HUDEP-2 (cell line): ENCODE results near the gene COL4A4.
"Not testable (repeated sequence)": the region's sequence is repeated elsewhere in the genome, so short reads cannot be mapped to it uniquely, and the experiment has no call there.

Experiments
- DNase-seq, 76 experiments: peaks; one replicate each; lab custom pipeline; 2025; ENCODE audit not compliant: unreplicated experiment in 76 of 76; lab: John Stamatoyannopoulos, UW

The COL4A4 gene

DNA sequence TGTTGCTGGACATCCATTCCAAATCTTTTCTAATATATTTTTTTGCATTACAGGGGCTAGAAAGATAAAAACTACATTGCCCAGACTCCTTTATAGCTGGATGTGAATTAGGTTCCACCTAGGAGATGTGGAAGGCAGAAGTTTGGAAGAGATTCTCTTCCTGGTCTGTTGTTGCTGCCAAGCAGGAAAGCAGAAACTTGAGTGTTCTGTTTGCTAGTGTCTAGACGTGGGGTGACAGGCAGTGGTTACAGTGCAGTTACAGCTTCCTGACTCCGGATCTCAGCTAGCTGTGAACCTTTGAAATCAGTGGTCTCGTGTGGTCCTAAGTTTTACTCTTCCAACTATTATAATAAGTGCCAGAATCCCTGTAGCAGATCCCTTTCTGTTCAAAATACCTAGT is 46.2 kb downstream of the COL4A4 start:
- no peak for DNase-seq

DNA sequence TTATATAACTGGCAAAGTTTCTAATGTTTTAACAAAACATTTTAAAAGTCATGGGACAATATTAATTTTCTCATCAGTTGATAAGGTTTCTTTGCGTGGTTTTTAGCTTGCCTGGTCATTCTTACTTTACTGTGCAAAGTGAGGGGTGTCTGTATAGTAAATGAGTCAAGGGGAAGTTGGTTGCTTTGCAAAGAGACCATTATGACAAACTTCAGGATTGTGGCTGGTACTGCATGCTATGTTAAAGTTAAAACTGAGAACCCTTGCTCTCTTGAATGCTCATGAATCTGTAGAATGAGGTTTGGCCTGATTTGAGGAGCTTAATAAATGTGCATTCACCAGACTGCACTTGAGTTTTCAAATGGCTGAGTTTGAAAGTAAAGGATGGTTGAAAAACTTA is 47.0 kb downstream of the COL4A4 start:
- DNase-seq: no peak

DNA sequence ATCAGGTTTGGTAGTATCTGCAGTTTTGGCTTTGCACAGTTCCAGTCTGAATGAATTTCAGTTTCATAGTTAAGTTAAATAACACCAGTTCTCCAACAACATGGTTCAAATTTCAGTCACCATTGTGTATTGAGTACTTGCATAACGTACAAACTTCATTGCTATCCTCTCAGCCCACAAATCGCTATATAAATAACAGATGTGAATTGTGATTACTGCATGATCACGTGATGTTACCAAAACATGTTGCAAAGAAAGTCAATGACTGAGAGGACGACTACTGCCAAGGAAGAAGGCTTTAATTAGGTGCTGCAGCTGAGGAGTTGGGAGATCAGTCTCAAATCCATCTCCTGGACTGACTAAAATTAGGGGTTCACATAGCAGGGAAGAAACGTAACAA is 48.2 kb downstream of the COL4A4 start:
- DNase-seq: no peak

DNA sequence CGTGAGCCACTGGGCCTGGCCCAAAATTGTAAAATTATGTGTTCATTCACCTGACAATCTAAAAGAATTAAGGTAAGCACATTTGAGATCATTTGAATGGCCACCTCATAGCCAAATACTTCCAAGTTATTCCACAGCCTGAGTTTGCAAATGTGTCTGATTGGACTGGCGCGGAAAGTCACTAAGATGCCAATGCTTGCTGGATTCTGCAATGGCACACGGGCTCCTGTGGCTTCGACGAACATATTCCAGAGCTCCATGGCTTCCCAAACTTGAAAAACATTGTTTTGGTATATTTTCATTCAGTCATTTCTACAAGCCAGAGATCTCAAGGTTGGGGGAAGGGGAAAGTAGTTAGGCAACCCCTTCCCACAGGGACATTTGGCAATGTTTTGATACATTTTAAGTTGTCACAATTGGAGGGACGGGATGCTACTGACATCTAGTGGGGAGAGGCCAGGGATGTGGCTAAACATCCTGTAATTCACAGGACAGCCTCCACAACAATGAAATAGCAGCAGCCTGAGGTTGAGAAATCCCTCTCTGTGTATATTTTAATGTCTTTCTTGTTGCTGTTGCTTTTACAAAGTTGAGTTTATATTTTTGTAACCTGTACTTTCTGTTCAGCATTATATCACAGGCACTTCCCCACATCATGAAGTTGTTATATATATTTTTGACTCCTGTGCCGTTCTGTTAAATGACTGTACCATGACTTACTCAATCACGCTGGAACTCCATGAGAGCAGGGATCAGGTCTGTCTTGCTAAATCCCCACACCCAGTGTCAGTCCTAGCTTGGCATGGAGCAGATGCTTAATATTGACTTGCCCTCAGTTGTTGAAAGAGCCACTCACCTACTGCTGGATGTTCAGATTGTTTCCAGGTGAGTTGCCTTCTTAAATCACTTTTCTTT is 56.9 kb downstream of the COL4A4 start:
- peak in 30 of 76 experiments; percentile 1 to 53 (median 19) for DNase-seq

GRCh38 chr2:227103583-227103982 is 60.4 kb downstream of the COL4A4 start:
- no peak for DNase-seq

DNA sequence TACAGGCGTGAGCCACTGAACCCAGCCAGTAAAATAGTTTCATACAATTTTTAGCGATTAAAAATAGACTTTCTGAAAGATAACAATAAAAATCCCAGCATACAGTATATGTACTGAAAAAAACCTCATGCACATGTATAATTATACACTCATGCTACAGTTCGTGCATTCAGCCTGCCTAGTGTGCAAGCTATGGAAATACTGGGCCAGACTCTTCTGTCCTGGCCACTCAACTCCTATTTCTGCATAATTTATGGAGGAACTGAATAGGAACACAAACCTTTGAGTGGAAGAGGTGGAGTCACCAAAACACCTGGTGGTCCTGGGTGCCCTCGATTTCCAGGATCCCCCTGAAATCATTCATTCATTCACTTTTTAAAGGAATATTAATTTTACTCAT is 64.7 kb downstream of the COL4A4 start:
- no peak for DNase-seq

DNA sequence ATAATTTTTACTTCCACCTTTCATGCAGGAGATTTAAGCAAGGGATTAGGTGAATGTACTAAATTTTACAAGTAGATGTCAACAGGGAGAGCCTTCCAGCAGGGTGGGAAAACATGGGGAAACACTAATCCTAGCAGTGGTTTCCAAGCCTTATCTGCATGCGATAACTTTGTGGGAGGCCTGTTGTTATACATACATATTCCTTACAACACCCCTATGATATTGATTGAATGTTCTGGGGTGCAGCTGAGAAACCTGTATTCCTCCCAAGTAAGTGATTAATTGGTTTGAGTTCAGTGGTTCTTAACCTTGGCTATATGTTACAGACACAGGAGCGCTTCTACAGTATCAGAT is 65.9 kb downstream of the COL4A4 start:
- no peak for DNase-seq

- no peak for DNase-seq
Measured at GRCh38 chr2:227097495-227098161, 66.4 kb downstream of the COL4A4 start.

- no peak for DNase-seq
Measured at GRCh38 chr2:227095346-227095745, 68.7 kb downstream of the COL4A4 start.

DNA sequence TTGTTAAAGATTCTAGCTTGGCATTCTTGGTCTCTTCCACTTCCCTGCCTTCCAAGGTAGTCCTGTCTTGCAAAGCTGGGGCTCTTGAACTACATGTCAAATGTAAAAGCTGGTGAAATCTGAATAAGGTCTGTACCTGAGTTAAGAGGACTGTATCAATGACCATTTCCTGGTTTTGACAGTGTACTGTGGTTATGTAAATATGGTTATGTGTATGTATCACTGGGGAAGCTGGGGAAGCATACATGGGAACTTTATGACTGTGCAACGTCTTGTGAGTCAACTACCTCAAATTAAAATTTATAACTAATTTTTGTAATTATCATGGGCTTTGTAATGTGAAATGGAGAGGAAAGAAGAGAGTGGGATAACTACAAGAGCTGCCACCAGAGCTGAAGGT is 81.7 kb downstream of the COL4A4 start:
- no peak for DNase-seq

DNA sequence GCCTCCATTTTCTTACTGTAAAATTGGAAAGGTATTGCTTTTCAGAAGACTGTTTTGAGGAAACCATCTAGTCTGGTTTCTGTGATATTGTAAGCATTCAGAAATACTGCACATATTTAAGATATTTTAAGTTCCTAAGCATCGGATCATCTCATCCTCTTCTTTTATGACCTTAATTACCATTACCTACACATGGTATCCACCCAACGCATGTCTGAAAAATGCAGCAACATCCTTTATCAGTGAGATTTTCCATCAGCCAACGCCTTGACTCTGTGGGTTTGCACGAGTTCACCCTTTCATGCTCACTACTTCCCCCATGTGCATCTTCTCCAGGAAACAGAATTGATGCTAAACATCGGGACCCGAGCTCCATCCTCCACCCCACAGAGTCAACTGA is 84.3 kb downstream of the COL4A4 start:
- no peak for DNase-seq

DNA sequence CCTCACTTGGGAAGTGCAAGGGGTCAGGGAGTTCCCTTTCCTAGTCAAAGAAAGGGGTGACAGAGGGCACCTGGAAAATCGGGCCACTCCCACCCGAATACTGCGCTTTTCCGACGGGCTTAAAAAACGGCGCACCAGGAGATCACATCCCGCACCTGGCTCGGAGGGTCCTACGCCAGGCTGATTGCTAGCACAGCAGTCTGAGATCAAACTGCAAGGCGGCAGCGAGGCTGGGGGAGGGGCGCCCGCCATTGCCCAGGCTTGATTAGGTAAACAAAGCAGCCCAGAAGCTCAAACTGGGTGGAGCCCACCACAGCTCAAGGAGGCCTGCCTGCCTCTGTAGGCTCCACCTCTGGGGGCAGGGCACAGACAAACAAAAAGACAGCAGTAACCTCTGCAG is 98.9 kb downstream of the COL4A4 start:
- DNase-seq: not testable (repeated sequence)

DNA sequence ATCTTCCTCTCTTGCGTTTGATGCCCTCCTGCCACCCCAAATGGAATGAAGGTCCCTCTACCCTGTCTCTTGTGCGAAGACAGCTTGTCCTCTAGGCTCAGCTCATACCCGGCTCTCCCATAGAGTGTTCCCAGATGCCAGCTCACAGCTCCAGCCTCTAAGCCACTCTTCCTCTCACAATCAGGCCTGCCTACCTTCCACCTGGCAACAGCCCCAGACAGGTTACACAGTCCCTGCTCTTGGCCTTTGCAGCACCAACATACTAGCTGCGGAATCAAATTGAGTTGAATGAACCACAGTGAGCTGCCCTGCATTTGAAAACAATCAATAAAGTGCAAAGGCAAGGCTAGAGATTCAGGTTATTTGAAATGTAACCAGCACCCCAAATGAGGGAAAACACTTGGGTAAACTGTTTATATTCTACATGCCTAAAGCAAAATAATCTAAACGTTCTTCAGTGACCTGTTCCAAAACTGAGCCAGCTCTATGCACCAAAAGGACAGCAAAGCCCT is 105.1 kb downstream of the COL4A4 start:
- DNase-seq: peak in 1 of 76 experiments; percentile 7

DNA sequence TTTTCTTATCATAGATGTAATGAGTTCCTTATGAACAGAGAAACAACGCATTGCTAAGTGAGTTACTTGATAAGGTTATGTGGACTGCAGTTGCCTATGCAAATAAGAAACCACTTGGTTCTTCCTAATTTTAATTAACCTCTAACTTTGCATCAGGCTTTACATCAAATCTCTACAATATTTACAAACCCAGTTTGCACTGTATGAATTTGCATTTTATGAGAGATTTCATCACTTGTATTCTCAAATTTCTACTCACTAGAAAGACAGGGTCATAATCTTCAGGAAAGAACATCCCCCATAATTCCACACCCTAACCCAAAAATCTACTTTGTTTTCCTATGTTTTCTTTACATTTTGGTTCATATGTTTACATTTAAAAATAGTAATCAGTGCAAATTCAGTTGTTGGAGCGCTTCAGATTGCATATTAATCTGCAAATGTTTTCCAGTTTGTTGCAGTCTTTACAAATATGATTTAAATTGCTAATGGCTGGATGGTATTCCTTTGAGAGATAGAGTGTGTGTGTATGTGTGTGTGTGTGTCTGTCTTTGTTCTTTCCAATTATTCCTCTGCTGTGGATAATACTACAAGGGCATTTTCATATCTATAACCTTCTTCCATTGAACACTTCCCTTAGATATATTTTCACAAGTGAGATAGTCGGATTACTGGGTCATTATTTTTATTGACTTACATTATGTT is 106.1 kb downstream of the COL4A4 start:
- DNase-seq: no peak

GRCh38 chr2:227057060-227057459 is 106.9 kb downstream of the COL4A4 start:
- no peak for DNase-seq

DNA sequence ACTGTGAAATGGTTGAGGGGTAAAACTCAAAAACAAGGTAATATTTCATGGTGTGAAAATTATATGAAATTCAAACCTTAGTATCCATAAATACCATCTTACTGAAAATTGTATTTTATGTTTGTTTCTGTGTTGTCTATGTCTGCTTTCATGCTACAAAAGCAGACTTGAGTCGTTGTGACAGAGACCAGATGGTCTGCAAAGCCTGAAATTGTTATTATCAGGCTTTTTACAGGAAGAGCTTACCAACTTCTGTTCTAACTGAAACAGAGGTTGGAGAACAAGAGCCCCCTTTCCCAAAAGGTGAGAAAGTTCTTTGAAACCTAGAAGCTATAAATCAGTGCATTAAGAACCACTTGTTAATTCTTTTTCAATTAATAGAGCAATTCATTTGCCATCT is 110.0 kb downstream of the COL4A4 start:
- no peak for DNase-seq

- no peak for DNase-seq
Measured at GRCh38 chr2:227052879-227053278, 111.1 kb downstream of the COL4A4 start.

DNA sequence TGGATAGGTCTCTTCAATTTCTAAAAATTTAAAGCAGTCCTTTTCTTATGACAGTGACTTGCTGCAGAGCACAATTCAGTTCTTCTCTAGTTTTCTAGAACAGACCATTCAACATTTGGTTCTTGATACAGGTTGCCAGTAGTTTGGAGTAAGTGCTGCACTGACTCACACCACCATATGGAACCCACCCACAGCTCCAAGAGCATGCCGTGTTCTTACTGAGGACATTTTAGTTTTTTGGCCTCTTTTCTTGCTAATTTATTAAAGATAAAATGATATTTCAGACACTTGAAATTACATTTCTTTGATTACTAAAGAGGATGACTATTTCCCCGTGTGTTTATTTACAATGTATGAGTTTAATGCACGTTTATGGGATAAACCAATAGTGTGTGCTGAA is 120.0 kb downstream of the COL4A4 start:
- no peak for DNase-seq

DNA sequence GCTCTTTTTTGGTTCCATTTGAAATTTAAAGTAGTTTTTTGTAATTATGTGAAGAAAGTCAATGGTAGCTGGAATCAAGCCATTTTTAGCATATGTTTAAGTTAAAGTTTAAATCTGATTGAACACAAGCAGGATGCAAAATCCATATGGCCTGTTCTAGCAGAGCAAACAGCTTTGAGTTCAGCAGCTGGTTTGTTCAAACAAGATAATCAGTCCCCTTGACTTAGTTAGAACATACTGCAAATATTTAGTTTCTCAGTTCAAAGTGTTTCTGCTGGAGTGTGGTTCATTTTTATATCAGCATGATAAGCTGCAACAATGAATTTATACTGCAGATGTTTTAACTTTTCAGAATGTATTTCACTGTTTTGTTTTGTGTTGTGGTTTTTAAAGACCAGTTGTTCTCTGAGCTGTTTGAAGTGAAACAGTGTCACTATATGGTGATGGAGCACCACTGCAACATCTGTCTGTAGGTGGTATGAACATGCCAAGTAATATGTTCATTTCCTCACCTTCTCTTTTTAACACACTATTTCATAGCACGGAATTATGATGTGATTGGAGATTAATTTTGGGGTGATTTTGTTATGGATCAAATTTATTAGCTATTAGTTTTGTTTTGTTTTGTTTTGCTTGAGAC is 125.3 kb downstream of the COL4A4 start:
- no peak for DNase-seq

DNA sequence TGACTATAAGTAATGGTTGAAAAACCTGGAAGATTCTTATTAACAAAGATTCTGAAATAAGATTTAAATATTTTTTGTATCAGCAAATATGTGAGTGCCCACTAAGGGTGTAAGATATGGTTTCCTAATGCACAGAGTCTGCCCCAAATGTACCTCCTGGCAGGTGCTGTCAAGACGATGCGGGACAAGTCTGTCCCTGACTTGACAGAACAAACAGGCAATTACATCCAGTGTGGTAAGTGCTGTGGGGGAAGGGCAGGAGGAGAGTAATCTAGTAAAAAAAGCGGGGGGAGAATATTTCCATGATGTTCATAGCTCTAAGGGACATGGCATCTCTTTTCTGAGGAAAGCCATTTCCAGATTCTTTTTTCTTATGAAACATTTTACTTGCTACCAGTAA is 127.5 kb downstream of the COL4A4 start:
- DNase-seq: no peak
